ENCODE measurements around the gene SLAMF1.

- TF ChIP-seq CTCF (IDR thresholded peaks at IDR 0.05) (no peak), EZH2 (IDR thresholded peaks at IDR 0.05; ENCODE audit: borderline replicate concordance, insufficient read depth, low read depth, low read length, poor library complexity, severe bottlenecking) (no peak)
Measured at GRCh38 chr1:160622501-160623226, 24.2 kb downstream of the SLAMF1 start.
